C4-2B (cell line): ENCODE results near the gene EPB41L3.

Source experiments
- CTCF ChIP-seq: fragments of 450-650 bp; conservative IDR thresholded peaks from 2 replicates; pipeline ENCODE4 v1.5.1; 2017; ENCODE audit warnings: mild to moderate bottlenecking
- ZFX ChIP-seq: fragments of 450-650 bp; IDR thresholded peaks from 2 replicates; pipeline ENCODE4 v1.6.1; 2017

- TF ChIP-seq CTCF: no peak
- TF ChIP-seq ZFX: no peak
These were observed 129.3 kb downstream of the EPB41L3 start for GRCh38 chr18:5414546-5414945.
